H9 (cell line): ENCODE measurements around the gene DBR1. TPM values are rescaled to one million over a fixed set of nuclear protein-coding genes. Genes with fewer than 3 reads are reported as not detected.

Experiments
- DNase-seq: peaks from one replicate; pipeline ENCODE4 v3.0.0-alpha.2; 2017
- H2AFZ ChIP-seq: one replicate; pipeline ENCODE4 v1.6.1; 2013; ENCODE audit warnings: mild to moderate bottlenecking, low read length, control low read depth, moderate library complexity
- H2AK5ac ChIP-seq: 2 replicates; pipeline ENCODE4 v1.6.1; 2013; ENCODE audit warnings: low read length, control low read depth, mixed read lengths; ENCODE audit not compliant: insufficient read length
- H2BK120ac ChIP-seq: one replicate; pipeline ENCODE4 v1.6.1; 2013; ENCODE audit warnings: low read depth, mild to moderate bottlenecking, low read length, control low read depth, inconsistent platforms; ENCODE audit not compliant: poor library complexity, severe bottlenecking
- H2BK12ac ChIP-seq: 2 replicates; pipeline ENCODE4 v1.6.1; 2013; ENCODE audit warnings: low read length, control low read depth, mixed read lengths, low read depth; ENCODE audit not compliant: insufficient read length
- H2BK15ac ChIP-seq: 2 replicates; pipeline ENCODE4 v1.6.1; 2013; ENCODE audit warnings: low read depth, low read length, control low read depth
- H2BK20ac ChIP-seq: one replicate; pipeline ENCODE4 v1.6.1; 2013; ENCODE audit warnings: low read depth, mild to moderate bottlenecking, low read length, control low read depth, inconsistent platforms; ENCODE audit not compliant: poor library complexity, severe bottlenecking
- H2BK5ac ChIP-seq: 2 replicates; pipeline ENCODE4 v1.6.1; 2013; ENCODE audit warnings: low read length, control low read depth, mixed read lengths; ENCODE audit not compliant: insufficient read length
- H3K14ac ChIP-seq: 2 replicates; pipeline ENCODE4 v1.6.1; 2013; ENCODE audit warnings: low read length, control low read depth; ENCODE audit not compliant: insufficient read depth
- H3K18ac ChIP-seq: 2 replicates; pipeline ENCODE4 v1.6.1; 2013; ENCODE audit warnings: low read depth, mild to moderate bottlenecking, mixed read lengths, low read length, control low read depth; ENCODE audit not compliant: insufficient read length
- H3K23ac ChIP-seq: 2 replicates; pipeline ENCODE4 v1.6.1; 2013; ENCODE audit warnings: low read length, control low read depth, mixed read lengths, low read depth; ENCODE audit not compliant: insufficient read length
- H3K23me2 ChIP-seq: 2 replicates; pipeline ENCODE4 v1.6.1; 2013; ENCODE audit warnings: low read depth, mild to moderate bottlenecking, mixed read lengths, low read length, control low read depth; ENCODE audit not compliant: insufficient read length, poor library complexity, severe bottlenecking
- H3K27ac ChIP-seq: 2 replicates; pipeline ENCODE4 v1.5.1; 2013; ENCODE audit warnings: low read length, control low read depth, mixed read lengths, low read depth; ENCODE audit not compliant: insufficient read length
- H3K27me3 ChIP-seq: 2 replicates; pipeline ENCODE4 v1.6.1; 2013; ENCODE audit warnings: low read length, control low read depth, inconsistent platforms; ENCODE audit not compliant: insufficient read depth
- H3K4ac ChIP-seq: 2 replicates; pipeline ENCODE4 v1.6.1; 2013; ENCODE audit warnings: low read depth, mild to moderate bottlenecking, control low read depth, inconsistent platforms, low read length, moderate library complexity
- H3K4me1 ChIP-seq: 2 replicates; pipeline ENCODE4 v1.6.1; 2013; ENCODE audit warnings: low read length, control low read depth, inconsistent platforms; ENCODE audit not compliant: insufficient read depth
- H3K4me2 ChIP-seq: 2 replicates; pipeline ENCODE4 v1.6.1; 2013; ENCODE audit warnings: low read length, control low read depth, mixed read lengths; ENCODE audit not compliant: insufficient read length, insufficient read depth
- H3K56ac ChIP-seq: 2 replicates; pipeline ENCODE4 v1.6.1; 2013; ENCODE audit warnings: low read depth, mild to moderate bottlenecking, mixed read lengths, low read length, control low read depth; ENCODE audit not compliant: insufficient read length
- H3K79me1 ChIP-seq: 2 replicates; pipeline ENCODE4 v1.6.1; 2013; ENCODE audit warnings: low read depth, mild to moderate bottlenecking, moderate library complexity, low read length, control low read depth, inconsistent platforms; ENCODE audit not compliant: insufficient read depth, poor library complexity, severe bottlenecking
- H3K79me2 ChIP-seq: 2 replicates; pipeline ENCODE4 v1.6.1; 2013; ENCODE audit warnings: low read length, control low read depth, inconsistent platforms; ENCODE audit not compliant: insufficient read depth
- H3K9ac ChIP-seq: 2 replicates; pipeline ENCODE4 v1.6.1; 2013; ENCODE audit warnings: low read length, control low read depth, mixed read lengths; ENCODE audit not compliant: insufficient read length; ENCODE audit errors: extremely low read depth
- H3K9me3 ChIP-seq: one replicate; pipeline ENCODE4 v1.6.1; 2013; ENCODE audit warnings: low read depth, low read length, inconsistent platforms; ENCODE audit not compliant: control insufficient read depth
- H3T11ph ChIP-seq: one replicate; pipeline ENCODE4 v1.6.1; 2013; ENCODE audit warnings: mild to moderate bottlenecking, low read length, control low read depth, inconsistent platforms
- H4K20me1 ChIP-seq: one replicate; pipeline ENCODE4 v1.6.1; 2013; ENCODE audit not compliant: control insufficient read depth, insufficient read length, insufficient read depth
- H4K5ac ChIP-seq: 2 replicates; pipeline ENCODE4 v1.6.1; 2013; ENCODE audit warnings: low read depth, mild to moderate bottlenecking, mixed read lengths, low read length, control low read depth; ENCODE audit not compliant: insufficient read length
- H4K8ac ChIP-seq: replicated peaks from 2 replicates; pipeline ENCODE4 v1.6.1; 2013; ENCODE audit warnings: low read length, control low read depth, mixed read lengths, low read depth; ENCODE audit not compliant: insufficient read length
- H4K91ac ChIP-seq: 2 replicates; pipeline ENCODE4 v1.6.1; 2013; ENCODE audit warnings: low read depth, mild to moderate bottlenecking, moderate library complexity, mixed read lengths, low read length, control low read depth; ENCODE audit not compliant: insufficient read length
- H3K27ac Mint-ChIP-seq, 3 experiments: 2 replicates in 2 of 3; 3 replicates in 1 of 3; pipeline ENCODE4 v1.8.0; 2020 to 2021; ENCODE audit warnings: mixed read lengths in 3 of 3, mild to moderate bottlenecking in 1 of 3, moderate library complexity in 1 of 3
- H3K27me3 Mint-ChIP-seq: 2 replicates; pipeline ENCODE4 v1.8.0; 2021; ENCODE audit warnings: low read depth, mild to moderate bottlenecking, moderate library complexity, mixed read lengths
- H3K36me3 Mint-ChIP-seq, 3 experiments: 2 replicates in 2 of 3; 3 replicates in 1 of 3; pipeline ENCODE4 v1.8.0; 2020 to 2021; ENCODE audit warnings: low read depth in 3 of 3, mixed read lengths in 3 of 3; ENCODE audit not compliant: insufficient read depth in 1 of 3
- H3K4me1 Mint-ChIP-seq, 2 experiments: 2 replicates each; pipeline ENCODE4 v1.8.0; 2020; ENCODE audit warnings: mixed read lengths in 2 of 2
- H3K4me3 Mint-ChIP-seq, 2 experiments: 2 replicates in 1 of 2; 3 replicates in 1 of 2; pipeline ENCODE4 v1.8.0; 2020 to 2021; ENCODE audit warnings: mild to moderate bottlenecking in 2 of 2, mixed read lengths in 2 of 2, moderate library complexity in 1 of 2
- H3K9me3 Mint-ChIP-seq, 2 experiments: 2 replicates in 1 of 2; 3 replicates in 1 of 2; pipeline ENCODE4 v1.8.0; 2020; ENCODE audit warnings: mild to moderate bottlenecking in 2 of 2, mixed read lengths in 2 of 2, moderate library complexity in 1 of 2
- WGBS: extraction: QIAGEN DNeasy Blood & Tissue Kit; methylation state at CpG from one replicate; pipeline ENCODE4 v1.1.7; 2013; ENCODE audit warnings: missing lambda C conversion rate, low lambda C conversion rate, mixed read lengths; ENCODE audit not compliant: insufficient read length; ENCODE audit errors: extremely low coverage; 5-methylcytosine and 5-hydroxymethylcytosine counted together
- total RNA-seq: library from RNA; stranded (reverse); gene quantifications from 2 replicates; pipeline ENCODE4 v1.2.1, GENCODE V29; 2021
- TF ChIP-seq, protein P1 (sequence below): fragments of 200-600 bp; sonication (generic); conservative IDR thresholded peaks from 3 replicates; pipeline ENCODE4 v1.8.0; 2021; ENCODE audit warnings: antibody characterized with exemption, mild to moderate bottlenecking

The DBR1 gene
- total RNA-seq, 1 experiment from 2014 or later = 21.6 TPM

DNA sequence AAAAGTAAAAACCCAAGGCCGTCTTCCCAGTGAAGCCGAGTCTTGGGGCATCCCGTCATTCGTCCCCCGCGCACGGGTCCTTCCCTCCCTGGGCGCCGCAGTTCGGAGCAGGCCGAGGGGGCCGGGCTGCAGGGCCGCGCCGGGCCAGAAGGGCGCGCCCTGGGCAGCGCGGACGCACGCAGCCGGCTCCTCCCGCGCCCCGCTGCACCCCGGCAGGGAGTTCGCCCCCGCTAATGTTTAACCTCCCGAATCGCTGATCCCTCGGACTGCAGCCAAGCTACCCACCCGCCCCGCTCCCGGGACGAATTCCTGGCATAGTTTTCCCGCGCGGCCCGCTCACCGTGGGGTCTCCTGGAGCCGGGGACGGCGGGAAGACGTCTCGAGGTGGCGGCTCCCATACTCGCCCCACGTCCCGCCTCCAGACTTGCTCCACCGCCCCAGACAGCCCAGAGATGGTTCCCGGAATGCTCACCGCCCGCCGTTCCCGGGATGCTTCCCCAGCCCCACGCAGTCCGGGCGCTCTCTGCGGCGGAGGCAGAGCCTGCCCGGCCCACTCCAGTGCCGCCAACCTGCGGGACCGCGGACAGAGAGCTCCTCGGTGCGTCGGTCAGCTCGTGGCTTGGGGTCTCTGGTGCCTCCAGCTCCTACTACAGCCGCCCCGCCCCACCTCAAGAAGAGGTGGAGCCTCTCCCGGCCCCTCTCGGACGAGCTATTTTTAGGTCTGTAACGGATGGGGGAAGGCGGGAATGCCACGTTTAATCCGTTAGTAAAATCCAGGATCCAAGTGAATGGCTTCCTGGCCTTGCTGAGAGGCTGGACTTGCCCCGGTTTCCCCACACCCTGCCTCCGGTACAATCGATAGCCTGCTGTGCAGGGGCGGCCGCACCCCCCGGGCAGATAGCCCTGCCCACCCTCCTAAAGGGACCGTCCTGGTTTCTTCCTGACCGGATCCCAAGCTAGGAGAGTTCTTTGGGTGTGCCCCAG is 59.4 kb downstream of the DBR1 start, which contains the start of gene DZIP1L:
TSS of gene DZIP1L (minus strand) at position 621 of the 984 bp plus-strand sequence. CDS start 11,637 bp downstream, outside the sequence.
- Mint-ChIP-seq H3K4me3 (peak within 1 kb of the TSS; percentile 88 to 93), H3K4me1 (peaks cover 31 to 36% of the 10 kb centered on the region in 2 experiments), H3K9me3 (peaks cover 3 to 8% of the 10 kb centered on the region in 2 experiments; a peak in 4 of 5 replicates), H3K36me3 (peaks cover 0 to 18% (median 4%) of the 10 kb centered on the region in 3 experiments; a peak in 6 of 7 replicates), H3K27ac (peak within 1 kb of the TSS; percentile 80 to 98 (median 95)), H3K27me3 (peaks cover 3% of the 10 kb centered on the region; the same call in 1 of the 2 replicates)
- Histone ChIP-seq H3K23ac (no peak within 1 kb of the TSS), H4K20me1 (peaks cover 2% of the 10 kb centered on the region), H3K56ac (no peak within 1 kb of the TSS), H3T11ph (no peak within 1 kb of the TSS), H2BK120ac (no peak within 1 kb of the TSS), H3K18ac (peak within 1 kb of the TSS; percentile 79), H3K4me1 (no peaks in the 10 kb centered on the region), H3K9ac (peak within 1 kb of the TSS; percentile 64), H4K5ac (no peak within 1 kb of the TSS), H2BK15ac (no peak within 1 kb of the TSS), H2BK20ac (no peak within 1 kb of the TSS), H3K14ac (peak within 1 kb of the TSS; percentile 89), H3K79me1 (no peaks in the 10 kb centered on the region), H4K91ac (no peak within 1 kb of the TSS), H3K79me2 (no peaks in the 10 kb centered on the region), H3K9me3 (no peaks in the 10 kb centered on the region), H2BK5ac (no peak within 1 kb of the TSS), H3K27me3 (no peaks in the 10 kb centered on the region), H2AK5ac (no peak within 1 kb of the TSS), H3K27ac (no peak within 1 kb of the TSS), H3K4me2 (peak within 1 kb of the TSS; percentile 84), H3K23me2 (peaks cover 7% of the 10 kb centered on the region), H2BK12ac (no peak within 1 kb of the TSS), H2AFZ (no peak within 1 kb of the TSS), H4K8ac (no peak within 1 kb of the TSS), H3K4ac (no peak within 1 kb of the TSS)
- no CpG with 5 or more reads among the region's 86 CpGs for WGBS
- TF ChIP-seq, protein P1, sequence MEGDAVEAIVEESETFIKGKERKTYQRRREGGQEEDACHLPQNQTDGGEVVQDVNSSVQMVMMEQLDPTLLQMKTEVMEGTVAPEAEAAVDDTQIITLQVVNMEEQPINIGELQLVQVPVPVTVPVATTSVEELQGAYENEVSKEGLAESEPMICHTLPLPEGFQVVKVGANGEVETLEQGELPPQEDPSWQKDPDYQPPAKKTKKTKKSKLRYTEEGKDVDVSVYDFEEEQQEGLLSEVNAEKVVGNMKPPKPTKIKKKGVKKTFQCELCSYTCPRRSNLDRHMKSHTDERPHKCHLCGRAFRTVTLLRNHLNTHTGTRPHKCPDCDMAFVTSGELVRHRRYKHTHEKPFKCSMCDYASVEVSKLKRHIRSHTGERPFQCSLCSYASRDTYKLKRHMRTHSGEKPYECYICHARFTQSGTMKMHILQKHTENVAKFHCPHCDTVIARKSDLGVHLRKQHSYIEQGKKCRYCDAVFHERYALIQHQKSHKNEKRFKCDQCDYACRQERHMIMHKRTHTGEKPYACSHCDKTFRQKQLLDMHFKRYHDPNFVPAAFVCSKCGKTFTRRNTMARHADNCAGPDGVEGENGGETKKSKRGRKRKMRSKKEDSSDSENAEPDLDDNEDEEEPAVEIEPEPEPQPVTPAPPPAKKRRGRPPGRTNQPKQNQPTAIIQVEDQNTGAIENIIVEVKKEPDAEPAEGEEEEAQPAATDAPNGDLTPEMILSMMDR = peak; percentile 64
- peak; percentile 85 for DNase-seq
